22Rv1 (cell line): ENCODE data around the gene PRR5.

Experiments
- ZFX ChIP-seq: fragments of 450-650 bp; IDR thresholded peaks from 2 replicates; pipeline ENCODE4 v1.6.1; 2017; ENCODE audit warnings: antibody characterized with exemption, borderline replicate concordance
- TF ChIP-seq, protein P1 (sequence below): fragments of 450-650 bp; IDR thresholded peaks from 2 replicates; pipeline ENCODE4 v1.5.1; 2017; ENCODE audit warnings: mild to moderate bottlenecking

DNA sequence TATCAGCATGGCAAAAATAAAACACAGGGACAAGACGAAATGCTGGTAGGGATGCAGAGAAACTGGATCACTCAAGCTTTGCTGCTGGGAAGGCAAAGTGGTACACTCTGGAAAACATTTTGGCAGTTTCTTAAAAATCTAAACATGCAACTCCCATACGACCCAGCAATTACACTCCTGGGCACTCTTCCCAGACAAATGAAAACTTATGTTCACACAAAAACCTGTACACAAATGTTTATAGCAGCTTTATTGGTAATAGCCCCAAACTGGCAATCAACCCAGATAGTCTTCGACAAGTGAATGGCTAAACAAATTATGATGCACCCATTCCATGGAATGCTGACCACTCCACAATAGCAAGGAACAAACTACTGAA lies 35.8 kb upstream of the PRR5 start:
- TF ChIP-seq, protein P1, sequence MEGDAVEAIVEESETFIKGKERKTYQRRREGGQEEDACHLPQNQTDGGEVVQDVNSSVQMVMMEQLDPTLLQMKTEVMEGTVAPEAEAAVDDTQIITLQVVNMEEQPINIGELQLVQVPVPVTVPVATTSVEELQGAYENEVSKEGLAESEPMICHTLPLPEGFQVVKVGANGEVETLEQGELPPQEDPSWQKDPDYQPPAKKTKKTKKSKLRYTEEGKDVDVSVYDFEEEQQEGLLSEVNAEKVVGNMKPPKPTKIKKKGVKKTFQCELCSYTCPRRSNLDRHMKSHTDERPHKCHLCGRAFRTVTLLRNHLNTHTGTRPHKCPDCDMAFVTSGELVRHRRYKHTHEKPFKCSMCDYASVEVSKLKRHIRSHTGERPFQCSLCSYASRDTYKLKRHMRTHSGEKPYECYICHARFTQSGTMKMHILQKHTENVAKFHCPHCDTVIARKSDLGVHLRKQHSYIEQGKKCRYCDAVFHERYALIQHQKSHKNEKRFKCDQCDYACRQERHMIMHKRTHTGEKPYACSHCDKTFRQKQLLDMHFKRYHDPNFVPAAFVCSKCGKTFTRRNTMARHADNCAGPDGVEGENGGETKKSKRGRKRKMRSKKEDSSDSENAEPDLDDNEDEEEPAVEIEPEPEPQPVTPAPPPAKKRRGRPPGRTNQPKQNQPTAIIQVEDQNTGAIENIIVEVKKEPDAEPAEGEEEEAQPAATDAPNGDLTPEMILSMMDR: no peak
- TF ChIP-seq ZFX: no peak
